T-helper 1 cell treated with Interleukin-12 subunit alpha and Interleukin-12 subunit beta and Interleukin-4 antibody, amounts not matched to agents 30 ng/mL and 1 ng/mL, for 36 hours (primary cell): Measurements from ENCODE around the gene DUSP14. TPM values are rescaled to one million over a fixed set of nuclear protein-coding genes. Genes with fewer than 3 reads are reported as not detected.
"Not testable (repeated sequence)": the region's sequence is repeated elsewhere in the genome, so short reads cannot be mapped to it uniquely, and the experiment has no call there.

ENCODE experiments used
- intact Hi-C: fragments of 100-400 bp; cut with micrococcal nuclease; formaldehyde crosslinking; loops from one replicate; pipeline ENCODE4 v1.15.1; 2024
- total RNA-seq: library from RNA; stranded (reverse); gene quantifications from 2 replicates; pipeline ENCODE4 v1.2.3, GENCODE V29; 2022

The DUSP14 gene
- total RNA-seq, 1 donor from 2014 or later: 13.0 TPM

- intact Hi-C loops: no loop called here
These were observed 6.2 kb upstream of the DUSP14 start for GRCh38 chr17:37483311-37484039.

- intact Hi-C loops: no loop called here
These were observed 3.6 kb upstream of the DUSP14 start for GRCh38 chr17:37485938-37486570.

GRCh38 chr17:37488009-37488604 is 1.6 kb upstream of the DUSP14 start:
- intact Hi-C loops: loop anchor here (2.0 kb wide), 1 partner anchor 121 kb away; the partner anchor contains the start of gene SYNRG

- intact Hi-C loops: loop anchor here (1.0 to 2.0 kb wide), 3 partner anchors 81 to 129 kb away; partner anchors contain the start of gene SYNRG
These were observed 989 bp upstream of the DUSP14 start for GRCh38 chr17:37488607-37489196.

- intact Hi-C loops: loop anchor here (1.0 to 2.0 kb wide), 2 partner anchors 59 to 117 kb away; no protein-coding TSS in a partner anchor
These were observed 414 bp downstream of the DUSP14 start for GRCh38 chr17:37490022-37490587.

GRCh38 chr17:37490638-37491614 is 1.2 kb downstream of the DUSP14 start:
- intact Hi-C loops: loop anchor here (1.0 to 2.0 kb wide), 2 partner anchors 60 to 118 kb away; no protein-coding TSS in a partner anchor

- intact Hi-C loops: no loop called here
These were observed 2.5 kb downstream of the DUSP14 start for GRCh38 chr17:37492167-37492566.

- intact Hi-C loops: no loop called here
These were observed 3.7 kb downstream of the DUSP14 start for GRCh38 chr17:37493249-37494027.

- intact Hi-C loops: no loop called here
These were observed 4.7 kb downstream of the DUSP14 start for GRCh38 chr17:37494401-37494831.

GRCh38 chr17:37494971-37495370 is 5.3 kb downstream of the DUSP14 start:
- intact Hi-C loops: no loop called here

GRCh38 chr17:37500378-37500777 is 10.7 kb downstream of the DUSP14 start:
- intact Hi-C loops: no loop called here

GRCh38 chr17:37502009-37502936 is 12.6 kb downstream of the DUSP14 start:
- intact Hi-C loops: no loop called here

GRCh38 chr17:37503148-37503547 is 13.5 kb downstream of the DUSP14 start:
- intact Hi-C loops: no loop called here

GRCh38 chr17:37505333-37505732 is 15.6 kb downstream of the DUSP14 start:
- intact Hi-C loops: no loop called here

GRCh38 chr17:37506678-37507077 is 17.0 kb downstream of the DUSP14 start:
- intact Hi-C loops: no loop called here

GRCh38 chr17:37507111-37507510 is 17.4 kb downstream of the DUSP14 start:
- intact Hi-C loops: no loop called here

GRCh38 chr17:37510056-37510455 is 20.4 kb downstream of the DUSP14 start:
- intact Hi-C loops: no loop called here

GRCh38 chr17:37511642-37512041 is 22.0 kb downstream of the DUSP14 start:
- intact Hi-C loops: not testable (repeated sequence)
